Measurements from ENCODE around the gene CEBPA.

The CEBPA gene

GRCh38 chr19:33287927-33288326, 14.4 kb downstream of the CEBPA start:
- no peak for DNase-seq (ENCODE audit: low read depth in 2 of 2)

GRCh38 chr19:33287438-33287837, 14.9 kb downstream of the CEBPA start:
- no peak for DNase-seq (ENCODE audit: low read depth in 2 of 2)

GRCh38 chr19:33286899-33287298, 15.4 kb downstream of the CEBPA start:
- no peak for DNase-seq (ENCODE audit: low read depth in 2 of 2)

GRCh38 chr19:33285441-33285927, 16.9 kb downstream of the CEBPA start:
- DNase-seq (ENCODE audit: low read depth in 2 of 2) = no peak

GRCh38 chr19:33284756-33285155, 17.6 kb downstream of the CEBPA start:
- no peak for DNase-seq (ENCODE audit: low read depth in 2 of 2)

GRCh38 chr19:33284146-33284643, 18.1 kb downstream of the CEBPA start:
- DNase-seq (ENCODE audit: low read depth in 2 of 2) = no peak

- no peak for DNase-seq (ENCODE audit: low read depth in 2 of 2)
These were observed 18.7 kb downstream of the CEBPA start for GRCh38 chr19:33283589-33283988.

- DNase-seq (ENCODE audit: low read depth in 2 of 2) = no peak
These were observed 20.2 kb downstream of the CEBPA start for GRCh38 chr19:33282036-33282671.

- DNase-seq (ENCODE audit: low read depth in 2 of 2) = no peak
These were observed 20.9 kb downstream of the CEBPA start for GRCh38 chr19:33281296-33281926.

GRCh38 chr19:33280351-33280921, 21.9 kb downstream of the CEBPA start:
- no peak for DNase-seq (ENCODE audit: low read depth in 2 of 2)

- DNase-seq (ENCODE audit: low read depth in 2 of 2) = no peak
These were observed 22.6 kb downstream of the CEBPA start for GRCh38 chr19:33279430-33280350.

- DNase-seq (ENCODE audit: low read depth in 2 of 2) = no peak
These were observed 23.7 kb downstream of the CEBPA start for GRCh38 chr19:33278403-33279269.

GRCh38 chr19:33278023-33278402, 24.3 kb downstream of the CEBPA start:
- DNase-seq (ENCODE audit: low read depth in 2 of 2) = no peak

- DNase-seq (ENCODE audit: low read depth in 2 of 2) = no peak
These were observed 24.9 kb downstream of the CEBPA start for GRCh38 chr19:33277434-33277833.

- no peak for DNase-seq (ENCODE audit: low read depth in 2 of 2)
These were observed 26.3 kb downstream of the CEBPA start for GRCh38 chr19:33275933-33276619.

GRCh38 chr19:33275559-33275932, 26.8 kb downstream of the CEBPA start:
- DNase-seq (ENCODE audit: low read depth in 2 of 2) = no peak

- DNase-seq (ENCODE audit: low read depth in 2 of 2) = no peak
These were observed 27.4 kb downstream of the CEBPA start for GRCh38 chr19:33274663-33275558.

GRCh38 chr19:33273881-33274662, 28.3 kb downstream of the CEBPA start:
- DNase-seq (ENCODE audit: low read depth in 2 of 2) = peak; percentile 18 to 46

Data from stimulated activated CD4-positive, alpha-beta T cell treated with anti-CD3 and anti-CD28 coated beads, Interleukin-1b, Interleukin-23, amount 100 ng/mL, for 4 hours (primary cell).